Activated T-helper 9 cell treated with anti-CD3 and anti-CD28 coated beads, Interleukin-2, amount 50 U/mL, for 16 hours (primary cell): Measurements from ENCODE around the gene USP12.
A peak's percentile ranks its signal among the peaks of the same experiment; 100 is the strongest.

ENCODE experiments used
- DNase-seq: peaks from one replicate; pipeline ENCODE4 v3.0.0-alpha.2; 2020; ENCODE audit warnings: low read depth

USP12 gene

DNA sequence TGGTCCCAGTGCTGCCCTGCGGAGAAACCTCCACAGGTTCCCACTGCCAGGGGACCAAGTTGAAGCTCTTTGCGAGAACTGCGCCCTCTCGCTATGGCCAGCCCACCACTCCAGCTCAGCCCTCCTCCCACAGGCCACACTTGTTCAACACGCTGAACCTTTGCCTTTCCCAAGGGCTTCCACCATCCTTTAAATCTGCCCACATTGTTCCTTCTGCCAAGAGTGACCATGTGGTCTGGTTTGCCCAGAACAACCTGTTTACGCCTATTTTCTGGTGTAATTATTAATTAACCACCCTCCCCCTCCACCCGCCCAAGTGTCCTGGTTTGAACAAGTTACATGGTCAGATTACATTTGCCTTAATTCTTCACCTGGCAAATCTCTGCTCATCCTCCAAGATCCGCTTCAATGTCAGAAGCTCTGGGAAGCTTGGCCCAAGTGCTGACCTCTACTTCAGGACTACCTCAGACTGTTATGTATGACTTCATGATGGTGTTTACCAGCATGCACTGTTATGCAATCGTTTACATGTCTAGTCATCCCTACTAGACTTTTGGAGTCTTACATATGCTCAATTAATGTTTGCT, 12.0 kb upstream of the USP12 start:
- DNase-seq, result no peak

DNA sequence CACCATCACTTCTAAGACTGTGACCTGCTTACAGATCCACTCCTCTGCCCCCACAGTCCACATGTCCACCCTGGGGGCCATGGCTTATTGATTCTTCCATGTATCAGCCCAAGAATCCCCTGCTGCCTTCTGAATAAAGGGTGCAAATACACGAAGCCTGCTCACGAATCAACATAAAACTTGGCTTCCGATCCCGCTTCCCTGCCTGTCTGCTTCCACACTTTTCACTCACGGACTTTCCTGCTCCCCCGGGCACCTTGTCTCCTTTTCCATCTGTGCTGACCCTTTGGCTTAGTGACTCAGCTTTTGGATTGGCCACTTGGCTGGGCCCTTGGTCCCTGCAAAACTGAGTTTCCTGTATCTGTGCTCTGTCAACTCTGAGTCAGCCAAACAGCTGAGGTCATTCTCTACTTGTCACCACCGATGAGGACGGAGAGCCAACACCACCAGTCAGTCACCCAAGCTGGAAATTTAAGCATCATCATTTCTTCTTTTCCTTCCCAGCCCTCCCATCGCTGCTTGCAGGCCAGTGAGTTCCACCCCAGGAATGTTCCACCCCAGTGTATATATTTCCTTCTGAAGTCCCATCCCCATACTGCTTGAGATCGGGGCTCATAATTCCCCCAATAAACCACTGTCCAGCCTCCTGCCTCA, 11.4 kb upstream of the USP12 start:
- no peak for DNase-seq

DNA sequence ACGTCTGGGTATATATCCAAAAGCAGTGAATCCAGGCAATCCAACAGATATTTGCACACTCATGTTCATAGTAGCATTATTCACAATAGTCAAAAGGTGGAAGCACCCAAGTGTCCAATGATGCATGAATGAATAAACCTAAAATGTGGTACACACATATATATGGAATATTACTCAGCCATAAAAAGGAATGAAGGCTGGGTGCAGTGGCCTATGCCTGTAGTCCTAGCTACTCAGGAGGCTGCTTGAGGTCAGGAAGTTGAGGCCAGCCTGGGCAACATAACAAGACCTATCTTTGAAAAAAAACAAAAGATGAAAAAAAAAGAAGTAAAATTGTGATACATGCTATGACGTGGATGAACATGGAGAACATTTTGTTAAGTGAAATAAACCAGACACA, 10.4 kb upstream of the USP12 start:
- no peak for DNase-seq

DNA sequence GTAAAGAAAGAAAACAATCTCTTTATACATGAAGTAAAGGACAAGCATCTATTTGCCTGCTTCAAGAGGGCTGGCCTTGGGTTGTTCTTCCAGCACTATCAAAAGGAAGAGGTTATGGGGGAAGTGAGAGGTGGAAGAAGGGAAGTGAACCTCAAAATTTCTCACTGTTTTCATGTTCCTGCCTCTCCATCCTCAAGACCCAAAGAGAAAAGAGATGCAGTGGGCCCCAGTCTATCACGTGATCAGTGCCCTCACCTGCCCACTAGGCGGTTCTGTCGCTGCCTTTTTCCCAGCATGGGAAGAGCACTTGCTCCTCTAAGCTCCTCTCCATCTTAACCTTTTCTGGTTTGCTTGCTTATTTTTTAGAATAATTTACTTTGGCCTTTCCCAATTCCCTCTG, 6.2 kb upstream of the USP12 start:
- no peak for DNase-seq

DNA sequence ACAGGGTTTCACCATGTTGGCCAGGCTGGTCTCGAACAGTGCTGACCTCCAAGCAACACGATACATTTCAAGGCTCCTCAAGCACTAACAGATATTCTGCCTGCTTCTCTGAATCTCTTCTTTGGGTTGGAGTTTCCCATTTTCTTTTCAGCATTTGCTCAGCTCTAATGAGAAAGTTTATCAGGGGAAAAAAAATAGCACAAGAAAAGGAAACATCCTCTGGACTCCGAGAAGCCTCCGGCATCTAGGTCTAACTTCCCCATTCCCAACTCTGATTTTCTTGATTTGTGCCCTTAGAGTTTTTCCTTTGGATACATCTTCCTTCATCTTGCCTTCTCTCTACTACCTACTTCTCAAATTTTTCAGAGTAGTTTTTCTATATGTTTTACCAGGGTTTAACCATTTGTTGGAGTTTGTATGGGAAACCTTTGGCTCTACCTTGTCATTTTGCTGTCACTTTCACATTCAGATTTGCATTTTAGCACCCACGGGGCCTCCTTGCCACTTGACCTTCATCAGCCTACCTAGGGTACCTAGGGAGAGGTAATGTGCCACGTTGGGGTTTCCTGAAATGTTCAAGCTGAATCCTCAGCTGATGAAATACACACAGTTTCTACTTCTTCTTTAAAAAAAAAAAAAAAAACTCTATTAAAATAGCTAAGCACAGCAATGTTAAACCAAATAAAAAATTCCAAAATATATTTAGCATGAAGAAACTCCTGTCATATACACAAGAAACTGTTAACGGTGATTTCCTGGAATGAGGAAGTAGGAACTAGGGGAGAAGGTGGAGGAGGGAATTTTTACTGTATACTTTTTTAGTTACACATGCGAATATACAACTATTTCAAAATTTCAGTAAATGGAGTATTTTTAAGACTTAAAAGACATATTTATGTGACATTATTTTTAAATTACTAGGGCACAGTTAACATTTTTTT, 5.1 kb upstream of the USP12 start:
- DNase-seq, result no peak

DNA sequence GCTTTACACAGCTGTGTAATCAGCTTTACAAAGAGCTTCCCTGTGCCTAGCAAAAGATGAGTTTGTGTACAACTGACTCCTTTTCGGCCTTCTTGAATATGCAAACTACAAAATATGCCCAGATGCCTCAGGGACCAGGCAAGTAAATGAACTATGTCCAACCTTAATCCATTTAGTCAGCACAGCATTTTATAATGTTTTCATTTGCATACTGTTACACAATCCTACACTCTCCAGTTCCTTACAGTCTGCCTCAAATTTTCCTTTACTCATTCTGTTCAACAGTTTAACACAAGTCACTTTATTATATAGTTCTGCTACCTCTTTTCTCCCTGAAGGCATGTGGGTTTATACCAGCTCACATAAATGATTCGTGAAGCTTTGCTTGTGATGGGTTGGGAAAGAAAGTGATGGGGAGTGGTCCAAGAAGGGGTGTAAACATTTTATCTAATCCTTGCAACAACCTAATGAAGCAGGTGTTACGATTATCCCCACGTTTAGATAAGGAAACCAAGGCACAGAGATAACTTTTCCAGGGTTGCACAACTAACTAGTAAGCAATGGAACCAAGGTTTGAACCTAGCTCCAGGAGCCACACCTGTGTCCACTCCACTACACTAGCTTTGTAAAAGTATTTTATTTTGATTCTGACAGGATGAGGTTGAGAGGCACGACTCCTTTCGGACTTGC, 3.3 kb upstream of the USP12 start:
- DNase-seq, result no peak

DNA sequence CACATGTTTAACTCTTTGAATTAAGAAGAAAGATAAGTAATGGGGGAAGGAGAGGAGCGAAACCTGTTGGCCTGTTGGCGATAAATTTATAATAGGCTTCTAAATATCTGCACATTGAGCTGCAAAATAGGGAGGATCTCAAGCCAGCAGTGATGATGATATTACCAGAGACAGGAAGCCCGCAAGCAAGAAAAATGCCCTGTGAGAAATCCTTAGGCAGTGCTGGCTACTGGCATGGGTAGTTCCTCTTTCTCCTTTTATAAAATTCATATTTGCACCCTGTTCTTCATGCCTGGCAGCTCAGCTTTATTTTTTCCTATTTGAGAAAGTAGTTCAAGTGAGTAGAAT, 858 bp upstream of the USP12 start:
- no peak for DNase-seq

DNA sequence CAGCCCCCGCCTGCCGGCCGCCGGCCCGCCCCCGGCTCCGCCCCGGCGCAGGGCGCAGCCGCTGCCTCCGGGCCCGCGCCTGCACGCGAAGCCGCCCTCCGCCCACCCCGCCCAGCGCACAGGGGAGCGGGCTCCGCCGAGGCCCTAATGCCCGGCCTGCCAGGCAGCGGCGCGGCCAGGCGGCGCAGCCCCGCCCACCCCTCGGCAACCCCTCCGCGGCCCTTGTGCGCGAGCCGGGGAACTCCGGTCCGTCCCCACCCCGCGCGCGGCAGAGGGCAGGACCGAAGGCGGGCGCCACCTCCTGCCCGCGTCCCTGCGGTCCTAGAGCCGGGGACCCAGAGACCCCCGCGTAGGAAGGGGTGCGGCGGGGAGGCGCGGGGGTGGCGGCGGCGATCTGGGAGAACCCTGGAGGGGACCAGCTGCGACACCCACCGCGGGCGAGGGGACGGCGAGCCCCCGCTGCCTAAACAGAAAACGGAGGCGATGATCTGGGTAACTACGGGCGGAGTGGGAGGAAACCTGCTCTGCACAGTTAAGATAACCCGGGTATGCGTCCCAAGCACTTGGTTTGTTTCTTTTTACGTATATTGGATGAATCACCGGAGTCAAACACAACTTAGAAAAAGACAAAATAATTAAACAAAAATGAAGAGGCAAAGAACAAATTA, 350 bp upstream of the USP12 start:
- peak; percentile 89 for DNase-seq

DNA sequence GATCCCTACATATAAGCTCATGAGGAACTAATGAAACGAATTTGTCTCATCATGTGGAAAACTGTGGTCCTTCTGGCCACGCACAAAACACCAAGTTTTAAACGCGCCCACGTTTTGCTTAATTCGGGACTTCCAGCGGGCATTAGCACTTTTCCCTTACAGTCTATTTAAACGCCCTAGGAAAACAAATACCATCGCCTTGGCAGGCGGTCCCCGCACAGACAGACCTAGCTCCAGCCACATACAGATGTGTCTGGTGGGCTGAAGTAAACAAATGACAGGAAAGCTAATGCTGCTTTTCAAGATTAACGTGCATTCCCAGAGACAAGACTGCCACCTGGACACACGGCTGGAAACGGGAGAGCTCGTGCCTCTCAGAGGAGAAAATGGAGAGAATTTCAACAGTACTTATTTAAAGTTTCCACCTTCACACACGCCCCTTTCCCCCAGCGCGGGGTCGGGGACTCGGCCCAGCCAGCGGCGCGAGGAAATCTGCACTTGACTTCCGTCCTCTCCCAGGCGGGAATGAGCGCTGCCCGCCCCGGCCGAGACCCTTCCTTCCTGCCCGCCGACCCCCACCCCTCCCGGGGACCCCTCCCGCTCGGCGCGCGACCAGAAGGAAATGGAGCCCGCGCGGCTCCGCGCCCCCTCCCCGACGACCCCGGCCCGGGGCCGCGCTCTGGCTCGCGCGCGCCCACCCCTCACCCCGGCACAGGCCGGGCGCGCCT, 931 bp downstream of the USP12 start:
- DNase-seq, result peak; percentile 16

GRCh38 chr13:27170221-27170515, 1.4 kb downstream of the USP12 start:
- no peak for DNase-seq

GRCh38 chr13:27168906-27169657, 2.5 kb downstream of the USP12 start:
- no peak for DNase-seq

DNA sequence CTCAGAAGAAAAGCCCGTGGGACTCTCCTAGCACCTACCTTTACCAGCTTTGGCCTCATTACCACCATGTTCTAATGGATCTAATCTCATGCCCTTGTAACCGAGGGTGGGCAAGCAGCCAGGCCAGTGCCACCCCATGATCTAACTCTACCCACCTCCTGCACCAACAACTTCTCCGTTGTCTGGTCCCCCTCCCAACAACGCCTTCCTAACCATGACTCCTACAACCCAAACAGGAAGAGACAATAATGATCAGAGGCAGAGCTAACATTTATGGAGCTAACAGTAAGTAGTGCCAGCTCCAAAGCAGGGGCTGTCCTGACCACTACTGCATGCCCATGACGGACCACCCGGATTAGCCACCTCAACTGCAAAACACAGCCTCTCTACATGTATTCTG, 3.5 kb downstream of the USP12 start:
- DNase-seq, result no peak

GRCh38 chr13:27166313-27166712, 5.3 kb downstream of the USP12 start:
- no peak for DNase-seq

DNA sequence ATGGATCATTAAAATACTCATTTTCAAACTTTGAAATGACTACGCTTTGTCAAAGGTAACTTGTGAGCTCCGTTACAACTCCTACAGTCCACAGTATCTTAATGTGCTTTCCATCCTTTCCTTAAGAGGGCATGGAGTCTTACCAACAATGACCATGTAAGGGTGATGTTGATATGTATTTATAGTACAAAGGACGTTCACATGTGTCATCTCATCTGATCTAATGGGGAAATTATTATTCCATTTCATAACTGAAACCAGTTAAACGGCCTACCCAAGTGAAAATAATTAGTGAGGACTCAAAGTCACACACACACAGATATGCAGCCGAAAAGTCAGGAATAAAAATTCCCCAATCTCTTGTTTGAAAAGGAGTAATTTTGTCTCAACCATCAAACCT, 9.6 kb downstream of the USP12 start:
- DNase-seq, result no peak

DNA sequence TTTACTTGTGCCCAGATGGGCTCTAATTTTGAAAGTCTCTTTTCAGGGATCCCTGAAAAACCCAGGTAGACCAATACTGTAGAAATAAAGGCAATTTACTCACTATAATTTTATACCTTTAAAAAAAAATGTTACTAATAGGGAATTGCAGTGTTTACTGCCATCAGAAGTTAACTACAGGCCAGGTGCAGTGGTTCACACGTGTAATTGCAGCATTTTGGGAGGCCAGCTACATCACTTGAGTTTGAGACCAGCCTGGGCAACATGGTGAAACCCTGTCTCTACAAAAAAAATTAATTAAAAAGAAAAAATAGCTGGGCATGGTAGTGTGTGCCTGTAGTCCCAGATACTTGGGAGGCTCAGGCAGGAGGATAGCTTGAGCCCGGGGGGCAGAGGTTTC, 10.2 kb downstream of the USP12 start:
- no peak for DNase-seq

GRCh38 chr13:27160657-27161295, 10.8 kb downstream of the USP12 start:
- no peak for DNase-seq

- no peak for DNase-seq
Observed at GRCh38 chr13:27159806-27160563, 11.6 kb downstream of the USP12 start.

GRCh38 chr13:27158335-27158734, 13.3 kb downstream of the USP12 start:
- DNase-seq, result no peak

GRCh38 chr13:27151798-27152599, 19.6 kb downstream of the USP12 start:
- DNase-seq, result no peak
